GM21367 (cell line): ENCODE results near the gene KDM5B.
A peak's percentile ranks its signal among the peaks of the same experiment; 100 is the strongest.
"Not testable (repeated sequence)": the region's sequence is repeated elsewhere in the genome, so short reads cannot be mapped to it uniquely, and the experiment has no call there.

Source experiments
- ATAC-seq: cut with Tn5 transposase; IDR thresholded peaks from one replicate; pipeline ENCODE4 v1.9.1; 2021; ENCODE audit not compliant: unreplicated experiment

KDM5B gene

GRCh38 chr1:202815120-202815519 lies 6.9 kb upstream of the KDM5B start:
- no peak for ATAC-seq

GRCh38 chr1:202812176-202813026 lies 4.2 kb upstream of the KDM5B start:
- no peak for ATAC-seq

GRCh38 chr1:202811296-202812175 lies 3.3 kb upstream of the KDM5B start:
- peak; percentile 9 for ATAC-seq

GRCh38 chr1:202810615-202811295 lies 2.5 kb upstream of the KDM5B start, which contains the start of gene PCAT6:
Gene PCAT6, plus strand, starts transcription at chr1:202810954.
- ATAC-seq: peak; percentile 67

GRCh38 chr1:202810193-202810614 lies 2.0 kb upstream of the KDM5B start:
- ATAC-seq: no peak

GRCh38 chr1:202809597-202810159 lies 1.5 kb upstream of the KDM5B start:
- no peak for ATAC-seq

GRCh38 chr1:202807451-202807925 lies 733 bp downstream of the KDM5B start:
- no peak for ATAC-seq

- ATAC-seq: no peak
These were observed 1.3 kb downstream of the KDM5B start for GRCh38 chr1:202806845-202807450.

GRCh38 chr1:202805886-202806844 lies 2.1 kb downstream of the KDM5B start:
- no peak for ATAC-seq

- no peak for ATAC-seq
These were observed 4.1 kb downstream of the KDM5B start for GRCh38 chr1:202804126-202804525.

- ATAC-seq: no peak
These were observed 5.0 kb downstream of the KDM5B start for GRCh38 chr1:202802998-202803932.

- no peak for ATAC-seq
These were observed 6.2 kb downstream of the KDM5B start for GRCh38 chr1:202802034-202802433.

GRCh38 chr1:202801175-202801574 lies 7.0 kb downstream of the KDM5B start:
- no peak for ATAC-seq

GRCh38 chr1:202800742-202801141 lies 7.5 kb downstream of the KDM5B start:
- ATAC-seq: no peak

- ATAC-seq: no peak
These were observed 9.4 kb downstream of the KDM5B start for GRCh38 chr1:202798792-202799331.

GRCh38 chr1:202798260-202798659 lies 10.0 kb downstream of the KDM5B start:
- ATAC-seq: no peak

- no peak for ATAC-seq
These were observed 11.6 kb downstream of the KDM5B start for GRCh38 chr1:202796670-202797069.

GRCh38 chr1:202794931-202795330 lies 13.3 kb downstream of the KDM5B start:
- not testable (repeated sequence) for ATAC-seq
